Esophagus muscularis mucosa (tissue), 4 donors: Measurements from ENCODE around the gene TMX1. TPM values are rescaled to one million over a fixed set of nuclear protein-coding genes. Genes with fewer than 3 reads are reported as not detected.
"Not testable (repeated sequence)": the region's sequence is repeated elsewhere in the genome, so short reads cannot be mapped to it uniquely, and the experiment has no call there.

Experiments used
- DNase-seq: peaks from one replicate; pipeline ENCODE4 v3.0.0-alpha.2; 2017; ENCODE audit errors: extremely low spot score
- H3K27ac ChIP-seq, 4 donors: fragments of 200-600 bp; sonication (generic); replicated peaks in 1 of 4; 1 replicate in 3 of 4; 2 replicates in 1 of 4; pipeline ENCODE4 v1.5.1; 2016 to 2019; ENCODE audit warnings: mild to moderate bottlenecking in 1 of 4
- H3K27me3 ChIP-seq, 4 donors: fragments of 200-600 bp; sonication (generic); one replicate each; pipeline versions ENCODE4 v1.5.1 to v1.6.0; 2016 to 2019
- H3K36me3 ChIP-seq, 4 donors: fragments of 200-600 bp; sonication (generic); one replicate each; pipeline ENCODE4 v1.5.1; 2016 to 2019
- H3K4me1 ChIP-seq, 4 donors: fragments of 200-600 bp; sonication (generic); one replicate each; pipeline ENCODE4 v1.5.1; 2016 to 2019
- H3K4me3 ChIP-seq, 4 donors: fragments of 200-600 bp; sonication (generic); 1 replicate in 2 of 4; 2 replicates in 2 of 4; pipeline ENCODE4 v1.5.1; 2016 to 2019; ENCODE audit warnings: mild to moderate bottlenecking in 4 of 4, moderate library complexity in 1 of 4
- H3K9me3 ChIP-seq, 4 donors: fragments of 200-600 bp; sonication (generic); 1 replicate in 3 of 4; 2 replicates in 1 of 4; pipeline ENCODE4 v1.5.1; 2016 to 2019
- EP300 ChIP-seq: sonication (generic); formaldehyde crosslinking; IDR thresholded peaks from one replicate; pipeline ENCODE4 v1.6.1; 2017; ENCODE audit warnings: antibody characterized with exemption
- POLR2A ChIP-seq: fragments of 450-650 bp; IDR thresholded peaks from one replicate; pipeline ENCODE4 v1.6.1; 2017; ENCODE audit warnings: antibody characterized with exemption, moderate library complexity, mild to moderate bottlenecking, low read depth
- POLR2AphosphoS5 ChIP-seq, 2 donors: sonication (generic); formaldehyde crosslinking; IDR thresholded peaks; one replicate each; pipeline ENCODE4 v1.6.1; 2017; ENCODE audit warnings: antibody characterized with exemption in 2 of 2
- WGBS: methylation state at CpG from one replicate; pipeline ENCODE4 v1.1.5; 2018; 5-methylcytosine and 5-hydroxymethylcytosine counted together
- intact Hi-C: fragments of 100-400 bp; cut with DNase I; formaldehyde crosslinking; loops from one replicate; pipeline ENCODE4 v1.15.1; 2023
- total RNA-seq, 4 donors: library from RNA; depleted of rRNA; stranded (reverse); fragments of >200 nt; gene quantifications; one replicate each; pipeline versions ENCODE4 v1.1.0 to v1.2.1, GENCODE V29; 2016
- TF ChIP-seq, protein P1 (sequence below), 3 experiments: fragments of 200-600 bp in 2 of 3; fragments of 450-650 bp in 1 of 3; sonication (generic) in 2 of 3; IDR thresholded peaks; one replicate each; pipeline ENCODE4 v1.5.1; 2017 to 2019; ENCODE audit warnings: antibody characterized with exemption in 3 of 3, mild to moderate bottlenecking in 2 of 3, moderate library complexity in 1 of 3

TMX1 gene
- total RNA-seq, 4 donors from 2014 or later, result 17.6 to 24.1 (median 22.6) TPM

DNA sequence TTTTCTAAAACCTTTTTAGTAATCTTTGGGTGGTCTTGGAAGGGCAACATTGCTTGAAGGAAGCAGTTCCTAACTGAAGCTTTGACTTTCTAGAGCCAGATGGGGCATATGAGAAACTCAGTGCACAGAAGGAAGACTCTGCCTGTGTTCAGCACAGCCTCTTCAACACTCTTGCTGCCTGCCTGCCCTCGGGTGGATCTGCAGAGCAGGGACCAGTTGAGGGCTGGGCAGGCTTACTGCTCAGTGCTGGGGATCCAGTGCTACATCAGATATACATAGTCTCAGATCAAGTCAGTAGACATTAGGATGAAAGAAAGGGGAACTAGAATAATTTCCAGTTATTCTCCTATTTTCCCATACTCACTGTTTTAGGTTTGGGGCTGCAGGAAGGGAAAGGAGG, 29.5 kb upstream of the TMX1 start:
- no peaks in the 10 kb centered on the region for H3K4me1 ChIP-seq
- WGBS, result 65% methylated on average over 1 of the region's 1 CpG
- peaks cover 0 to 7% (median 0%) of the 10 kb centered on the region in 4 donors for H3K27me3 ChIP-seq
- H3K27ac ChIP-seq, result no peak overlapping the region
- DNase-seq, result no peak
- TF ChIP-seq, protein P1, sequence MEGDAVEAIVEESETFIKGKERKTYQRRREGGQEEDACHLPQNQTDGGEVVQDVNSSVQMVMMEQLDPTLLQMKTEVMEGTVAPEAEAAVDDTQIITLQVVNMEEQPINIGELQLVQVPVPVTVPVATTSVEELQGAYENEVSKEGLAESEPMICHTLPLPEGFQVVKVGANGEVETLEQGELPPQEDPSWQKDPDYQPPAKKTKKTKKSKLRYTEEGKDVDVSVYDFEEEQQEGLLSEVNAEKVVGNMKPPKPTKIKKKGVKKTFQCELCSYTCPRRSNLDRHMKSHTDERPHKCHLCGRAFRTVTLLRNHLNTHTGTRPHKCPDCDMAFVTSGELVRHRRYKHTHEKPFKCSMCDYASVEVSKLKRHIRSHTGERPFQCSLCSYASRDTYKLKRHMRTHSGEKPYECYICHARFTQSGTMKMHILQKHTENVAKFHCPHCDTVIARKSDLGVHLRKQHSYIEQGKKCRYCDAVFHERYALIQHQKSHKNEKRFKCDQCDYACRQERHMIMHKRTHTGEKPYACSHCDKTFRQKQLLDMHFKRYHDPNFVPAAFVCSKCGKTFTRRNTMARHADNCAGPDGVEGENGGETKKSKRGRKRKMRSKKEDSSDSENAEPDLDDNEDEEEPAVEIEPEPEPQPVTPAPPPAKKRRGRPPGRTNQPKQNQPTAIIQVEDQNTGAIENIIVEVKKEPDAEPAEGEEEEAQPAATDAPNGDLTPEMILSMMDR (IDR thresholded peaks at IDR 0.05), result no peak
- TF ChIP-seq POLR2A (no peak), EP300 (no peak), POLR2AphosphoS5 (IDR thresholded peaks at IDR 0.05) (no peak)
- H3K9me3 ChIP-seq, result no peaks in the 10 kb centered on the region
- intact Hi-C loops, result no loop called here
- no peaks in the 10 kb centered on the region for H3K36me3 ChIP-seq
- no peak overlapping the region for H3K4me3 ChIP-seq

DNA sequence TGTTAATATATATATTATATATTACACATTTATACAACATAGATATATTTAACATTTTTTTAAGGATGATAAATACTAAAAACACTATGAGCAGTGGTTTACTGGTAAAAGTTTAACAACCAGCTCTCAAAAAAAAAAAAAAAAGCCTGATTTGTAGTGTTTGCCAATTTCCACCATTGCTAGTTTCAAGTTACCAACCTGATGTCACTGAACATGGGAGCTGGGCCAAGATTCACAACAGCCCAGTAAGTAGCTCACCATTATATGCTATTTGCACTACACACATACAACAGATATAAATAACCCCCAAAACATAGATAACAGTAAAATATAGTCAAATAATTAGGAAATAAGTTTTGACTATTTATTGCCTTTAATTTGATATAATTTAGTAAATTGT, 28.9 kb upstream of the TMX1 start:
- peaks cover 0 to 7% (median 0%) of the 10 kb centered on the region in 4 donors for H3K27me3 ChIP-seq
- H3K4me1 ChIP-seq, result no peaks in the 10 kb centered on the region
- H3K36me3 ChIP-seq, result no peaks in the 10 kb centered on the region
- no peak overlapping the region for H3K4me3 ChIP-seq
- DNase-seq, result no peak
- intact Hi-C loops, result no loop called here
- no peak for TF ChIP-seq POLR2A
- no peak for TF ChIP-seq EP300
- no peak for TF ChIP-seq POLR2AphosphoS5 (IDR thresholded peaks at IDR 0.05)
- TF ChIP-seq, protein P1 (IDR thresholded peaks at IDR 0.05), result no peak
- no peak overlapping the region for H3K27ac ChIP-seq
- H3K9me3 ChIP-seq, result no peaks in the 10 kb centered on the region

DNA sequence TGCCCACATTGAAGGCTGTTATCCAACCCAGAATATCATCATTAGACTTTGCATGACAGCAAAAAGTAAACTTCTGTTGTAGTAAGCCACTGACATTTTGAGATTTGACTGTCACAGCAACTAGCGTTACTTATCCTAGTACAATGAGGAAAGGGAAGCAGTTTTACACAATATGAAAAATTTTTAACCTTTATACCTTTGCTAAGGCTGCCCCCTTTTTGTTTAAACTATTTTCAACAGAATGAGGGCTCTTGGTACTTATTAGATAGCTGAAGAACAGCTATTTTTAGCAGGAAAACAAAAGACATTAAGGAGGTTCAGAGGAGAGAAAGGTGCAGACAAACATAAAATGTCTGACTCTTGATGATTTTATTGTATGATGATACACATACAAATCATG, 23.4 kb upstream of the TMX1 start:
- Histone ChIP-seq H3K36me3 (no peaks in the 10 kb centered on the region), H3K4me3 (no peak overlapping the region), H3K4me1 (no peaks in the 10 kb centered on the region), H3K27me3 (no peaks in the 10 kb centered on the region), H3K27ac (no peak overlapping the region), H3K9me3 (no peaks in the 10 kb centered on the region)
- TF ChIP-seq EP300 (no peak), POLR2A (no peak)
- no peak for DNase-seq
- intact Hi-C loops, result no loop called here
- 81% methylated on average over 1 of the region's 1 CpG for WGBS

DNA sequence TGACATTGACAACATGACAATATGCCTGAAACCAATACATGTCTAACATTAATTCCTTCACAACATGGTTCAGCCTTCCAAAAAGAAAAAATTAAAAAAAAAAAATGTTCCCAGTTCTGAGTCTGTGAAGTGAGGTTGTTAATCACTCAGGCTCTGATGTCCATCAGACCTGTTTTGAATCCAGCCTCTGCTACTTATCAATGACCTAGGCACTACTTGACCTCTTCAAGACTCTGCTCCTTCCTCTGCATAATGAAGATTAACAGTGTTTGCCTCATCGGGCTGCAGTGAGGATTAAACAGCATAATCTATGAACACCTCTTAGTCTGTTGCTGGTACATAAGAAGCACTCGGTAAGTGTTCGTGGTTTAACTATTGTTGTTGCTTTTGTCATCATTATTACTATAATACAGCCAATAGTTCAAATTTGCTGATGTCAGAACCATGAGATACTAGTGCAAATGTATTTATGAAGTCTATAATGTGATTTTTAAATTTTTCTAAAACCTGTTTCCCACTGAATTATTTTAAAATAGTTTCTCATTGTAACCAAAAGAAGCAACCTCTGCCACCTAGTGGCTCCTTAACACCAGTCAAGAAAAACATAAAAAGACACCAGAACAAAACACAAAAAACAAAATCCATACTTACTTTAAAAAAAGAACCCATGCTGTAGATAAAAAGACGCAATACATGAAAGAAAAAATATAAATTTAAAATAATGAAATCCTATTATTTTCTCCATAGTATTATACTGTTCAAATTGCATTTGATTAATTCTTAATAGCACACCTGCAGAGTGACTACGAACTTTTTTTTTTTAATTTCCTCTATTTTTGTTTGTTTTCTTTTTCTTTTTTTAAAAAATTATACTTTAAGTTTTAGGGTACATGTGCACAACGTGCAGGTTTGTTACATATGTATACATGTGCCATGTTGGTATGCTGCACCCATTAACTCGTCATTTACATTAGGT, 20.3 kb upstream of the TMX1 start:
- Histone ChIP-seq H3K36me3 (no peaks in the 10 kb centered on the region), H3K27me3 (no peaks in the 10 kb centered on the region), H3K27ac (no peak overlapping the region), H3K9me3 (no peaks in the 10 kb centered on the region), H3K4me1 (no peaks in the 10 kb centered on the region), H3K4me3 (no peak overlapping the region)
- WGBS, result 64% methylated on average over 7 of the region's 7 CpGs
- TF ChIP-seq POLR2AphosphoS5 (IDR thresholded peaks at IDR 0.05) (no peak), POLR2A (no peak), EP300 (no peak)
- TF ChIP-seq, protein P1 (IDR thresholded peaks at IDR 0.05), result peak; percentile 56 to 63 (median 62)
- DNase-seq, result no peak
- intact Hi-C loops, result loop anchor here (2.0 kb wide), 1 partner anchor 265 kb away; no protein-coding TSS in a partner anchor

DNA sequence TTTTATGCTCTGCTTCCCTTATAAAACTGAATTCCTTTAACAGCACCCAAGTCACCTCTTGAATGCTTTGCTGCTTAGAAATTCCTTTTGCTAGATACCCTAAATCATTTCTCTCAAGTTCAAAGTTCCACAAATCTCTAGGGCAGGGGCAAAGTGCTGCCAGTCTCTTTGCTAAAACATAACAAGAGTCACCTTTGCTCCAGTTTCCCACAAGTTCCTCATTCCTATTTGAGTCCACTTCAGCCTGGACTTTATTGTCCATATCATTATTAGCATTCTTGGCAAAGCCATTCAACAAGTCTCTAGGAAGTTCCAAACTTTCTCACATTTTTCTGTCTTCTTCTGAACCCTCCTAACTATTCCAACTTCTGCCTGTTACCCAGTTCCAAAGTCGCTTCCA, 16.6 kb upstream of the TMX1 start:
- intact Hi-C loops, H3K27me3 ChIP-seq, H3K36me3 ChIP-seq, H3K4me1 ChIP-seq, H3K4me3 ChIP-seq, H3K9me3 ChIP-seq, DNase-seq, H3K27ac ChIP-seq: not testable (repeated sequence)
- 96% methylated on average over 1 of the region's 1 CpG for WGBS
